Measurements from ENCODE around the gene MAP1LC3B. TPM values are rescaled to one million over a fixed set of nuclear protein-coding genes. Genes with fewer than 3 reads are reported as not detected.
"Not testable (repeated sequence)": the region's sequence is repeated elsewhere in the genome, so short reads cannot be mapped to it uniquely, and the experiment has no call there.

The MAP1LC3B gene
- total and polyA plus RNA-seq, 2 experiments from 2014 or later = 43.9 to 226 TPM

GRCh38 chr16:87382023-87382785, 9.9 kb upstream of the MAP1LC3B start:
- Histone ChIP-seq H3K9me2 (ENCODE audit: insufficient read depth) (no peaks in the 10 kb centered on the region), H3K79me2 (ENCODE audit: insufficient read depth) (peaks cover 59% of the 10 kb centered on the region), H2AFZ (peak overlapping the region; percentile 47), H3K4me2 (ENCODE audit: unreplicated experiment) (peak overlapping the region; percentile 95), H3K9ac (peak overlapping the region; percentile 90), H3K4me3 (peak overlapping the region; percentile 81), H3K36me3 (ENCODE audit: low read depth) (no peaks in the 10 kb centered on the region), H3F3A (ENCODE audit: insufficient read depth) (peaks cover 30% of the 10 kb centered on the region), H4K20me1 (ENCODE audit: insufficient read depth) (no peaks in the 10 kb centered on the region; the same call in 1 of the 2 replicates), H3K27ac (peak overlapping the region; percentile 89), H3K9me3 (ENCODE audit: low read depth) (no peaks in the 10 kb centered on the region), H3K4me1 (ENCODE audit: insufficient read depth) (peaks cover 19% of the 10 kb centered on the region), H3K27me3 (replicated peaks; ENCODE audit: insufficient read depth) (no peaks in the 10 kb centered on the region)
- 4 to 5% methylated on average over 17 of the region's 17 CpGs for WGBS, 2 experiments (ENCODE audit: low coverage in 1 of 2, low lambda C conversion rate in 2 of 2, missing lambda C conversion rate in 2 of 2)
- DNase-seq = peak; percentile 40
- TF ChIP-seq EZH2 (IDR thresholded peaks at IDR 0.05; ENCODE audit: insufficient read depth, poor library complexity, severe bottlenecking) (no peak), EZH2phosphoT487 (IDR thresholded peaks at IDR 0.05; ENCODE audit: insufficient read depth, low read depth) (no peak)
- in situ Hi-C loops (cut with MboI) = no loop called here

GRCh38 chr16:87383505-87384161, 8.5 kb upstream of the MAP1LC3B start, which contains the start of gene FBXO31:
FBXO31 (minus strand) TSS chr16:87383776; CDS start chr16:87383744, 32 bp downstream.
- no peak for TF ChIP-seq EZH2phosphoT487 (IDR thresholded peaks at IDR 0.05; ENCODE audit: insufficient read depth, low read depth)
- TF ChIP-seq EZH2 (IDR thresholded peaks at IDR 0.05; ENCODE audit: insufficient read depth, poor library complexity, severe bottlenecking) = no peak
- H3K9me3 ChIP-seq (ENCODE audit: low read depth) = no peaks in the 10 kb centered on the region
- in situ Hi-C loops (cut with MboI) = no loop called here
- no peaks in the 10 kb centered on the region for H3K27me3 ChIP-seq (replicated peaks; ENCODE audit: insufficient read depth)
- peak within 1 kb of the TSS; percentile 81 for H3K4me3 ChIP-seq
- peaks cover 31% of the 10 kb centered on the region for H3K4me1 ChIP-seq (ENCODE audit: insufficient read depth)
- 0 to 1% methylated on average over 62 to 64 of the region's 92 CpGs for WGBS, 2 experiments (ENCODE audit: low coverage in 1 of 2, low lambda C conversion rate in 2 of 2, missing lambda C conversion rate in 2 of 2)
- peaks cover 44% of the 10 kb centered on the region for H3K79me2 ChIP-seq (ENCODE audit: insufficient read depth)
- peak; percentile 95 for DNase-seq
- H3K27ac ChIP-seq = peak within 1 kb of the TSS; percentile 89
- H3F3A ChIP-seq (ENCODE audit: insufficient read depth) = peaks cover 41% of the 10 kb centered on the region
- H3K36me3 ChIP-seq (ENCODE audit: low read depth) = no peaks in the 10 kb centered on the region
- H3K9me2 ChIP-seq (ENCODE audit: insufficient read depth) = no peaks in the 10 kb centered on the region
- peak within 1 kb of the TSS; percentile 90 for H3K9ac ChIP-seq
- peak within 1 kb of the TSS; percentile 90 for H2AFZ ChIP-seq
- H3K4me2 ChIP-seq (ENCODE audit: unreplicated experiment) = peak within 1 kb of the TSS; percentile 95
- H4K20me1 ChIP-seq (ENCODE audit: insufficient read depth) = no peaks in the 10 kb centered on the region; the same call in 1 of the 2 replicates

GRCh38 chr16:87384162-87384874, 7.8 kb upstream of the MAP1LC3B start:
- WGBS, 2 experiments (ENCODE audit: low coverage in 1 of 2, low lambda C conversion rate in 2 of 2, missing lambda C conversion rate in 2 of 2) = 8 to 11% methylated on average over 47 to 61 of the region's 64 CpGs
- peaks cover 43% of the 10 kb centered on the region for H3F3A ChIP-seq (ENCODE audit: insufficient read depth)
- DNase-seq = peak; percentile 80
- no peaks in the 10 kb centered on the region for H3K27me3 ChIP-seq (replicated peaks; ENCODE audit: insufficient read depth)
- H3K4me1 ChIP-seq (ENCODE audit: insufficient read depth) = peaks cover 37% of the 10 kb centered on the region
- no peaks in the 10 kb centered on the region for H3K9me3 ChIP-seq (ENCODE audit: low read depth)
- H3K36me3 ChIP-seq (ENCODE audit: low read depth) = no peaks in the 10 kb centered on the region
- no peaks in the 10 kb centered on the region for H3K9me2 ChIP-seq (ENCODE audit: insufficient read depth)
- H2AFZ ChIP-seq = peak overlapping the region; percentile 90
- no peak for TF ChIP-seq EZH2 (IDR thresholded peaks at IDR 0.05; ENCODE audit: insufficient read depth, poor library complexity, severe bottlenecking)
- TF ChIP-seq EZH2phosphoT487 (IDR thresholded peaks at IDR 0.05; ENCODE audit: insufficient read depth, low read depth) = no peak
- peak overlapping the region; percentile 67 for H3K4me2 ChIP-seq (ENCODE audit: unreplicated experiment)
- H3K4me3 ChIP-seq = peak overlapping the region; percentile 81
- peak overlapping the region; percentile 90 for H3K9ac ChIP-seq
- H3K79me2 ChIP-seq (ENCODE audit: insufficient read depth) = peaks cover 37% of the 10 kb centered on the region
- in situ Hi-C loops (cut with MboI) = no loop called here
- no peaks in the 10 kb centered on the region; the same call in 1 of the 2 replicates for H4K20me1 ChIP-seq (ENCODE audit: insufficient read depth)
- peak overlapping the region; percentile 89 for H3K27ac ChIP-seq

- Histone ChIP-seq H3F3A (ENCODE audit: insufficient read depth) (peaks cover 48% of the 10 kb centered on the region), H3K9ac (peak overlapping the region; percentile 90), H3K4me2 (ENCODE audit: unreplicated experiment) (peak overlapping the region; percentile 67), H3K4me1 (ENCODE audit: insufficient read depth) (peaks cover 38% of the 10 kb centered on the region), H3K27ac (peak overlapping the region; percentile 89), H3K79me2 (ENCODE audit: insufficient read depth) (peaks cover 32% of the 10 kb centered on the region), H3K4me3 (peak overlapping the region; percentile 81; the same call in 1 of the 2 replicates), H2AFZ (peak overlapping the region; percentile 90)
- H3K9me2 ChIP-seq (ENCODE audit: insufficient read depth); H3K27me3 ChIP-seq (replicated peaks; ENCODE audit: insufficient read depth); in situ Hi-C loops (cut with MboI); H3K9me3 ChIP-seq (ENCODE audit: low read depth); DNase-seq; H4K20me1 ChIP-seq (ENCODE audit: insufficient read depth); H3K36me3 ChIP-seq (ENCODE audit: low read depth): not testable (repeated sequence)
- 74 to 87% methylated on average over 12 of the region's 12 CpGs for WGBS, 2 experiments (ENCODE audit: low coverage in 1 of 2, low lambda C conversion rate in 2 of 2, missing lambda C conversion rate in 2 of 2)
Observed at GRCh38 chr16:87384875-87385167, 7.3 kb upstream of the MAP1LC3B start.

Data from GM23248 (cell line).